Parathyroid adenoma (tissue), 2 donors: Measurements from ENCODE around the gene CUX1.

Experiments
- H2AFZ ChIP-seq: fragments of 300-600 bp; sonication (generic); one replicate; pipeline ENCODE4 v1.7.0; 2017; ENCODE audit warnings: antibody characterized with exemption, mild to moderate bottlenecking
- H3K27ac ChIP-seq: fragments of 300-600 bp; sonication (generic); one replicate; pipeline ENCODE4 v1.7.0; 2017
- H3K27me3 ChIP-seq: fragments of 300-600 bp; sonication (generic); one replicate; pipeline ENCODE4 v1.7.0; 2017; ENCODE audit warnings: low read length; ENCODE audit not compliant: control insufficient read depth, insufficient read depth
- H3K36me3 ChIP-seq: fragments of 300-600 bp; sonication (generic); one replicate; pipeline ENCODE4 v1.7.0; 2017; ENCODE audit warnings: low read length; ENCODE audit not compliant: control insufficient read depth, insufficient read depth
- H3K4me1 ChIP-seq: fragments of 300-600 bp; sonication (generic); one replicate; pipeline ENCODE4 v1.7.0; 2017; ENCODE audit warnings: control low read depth
- H3K4me2 ChIP-seq: fragments of 300-600 bp; sonication (generic); one replicate; pipeline ENCODE4 v1.7.0; 2017; ENCODE audit warnings: low read length
- H3K4me3 ChIP-seq: fragments of 300-600 bp; sonication (generic); one replicate; pipeline ENCODE4 v1.7.0; 2017; ENCODE audit warnings: low read depth, low read length
- H3K79me2 ChIP-seq: fragments of 300-600 bp; sonication (generic); one replicate; pipeline ENCODE4 v1.7.0; 2017; ENCODE audit warnings: control low read depth
- H3K9ac ChIP-seq: fragments of 300-600 bp; sonication (generic); one replicate; pipeline ENCODE4 v1.7.0; 2017; ENCODE audit warnings: mild to moderate bottlenecking
- H3K9me3 ChIP-seq: fragments of 300-600 bp; sonication (generic); one replicate; pipeline ENCODE4 v1.7.0; 2017; ENCODE audit warnings: low read length; ENCODE audit not compliant: control insufficient read depth
- CTCF ChIP-seq: fragments of 300-600 bp; sonication (generic); IDR thresholded peaks from one replicate; pipeline ENCODE4 v1.7.0; 2017; ENCODE audit warnings: antibody characterized with exemption, mild to moderate bottlenecking
- donor health status: primary hyperparathyroidism.

Gene CUX1

DNA sequence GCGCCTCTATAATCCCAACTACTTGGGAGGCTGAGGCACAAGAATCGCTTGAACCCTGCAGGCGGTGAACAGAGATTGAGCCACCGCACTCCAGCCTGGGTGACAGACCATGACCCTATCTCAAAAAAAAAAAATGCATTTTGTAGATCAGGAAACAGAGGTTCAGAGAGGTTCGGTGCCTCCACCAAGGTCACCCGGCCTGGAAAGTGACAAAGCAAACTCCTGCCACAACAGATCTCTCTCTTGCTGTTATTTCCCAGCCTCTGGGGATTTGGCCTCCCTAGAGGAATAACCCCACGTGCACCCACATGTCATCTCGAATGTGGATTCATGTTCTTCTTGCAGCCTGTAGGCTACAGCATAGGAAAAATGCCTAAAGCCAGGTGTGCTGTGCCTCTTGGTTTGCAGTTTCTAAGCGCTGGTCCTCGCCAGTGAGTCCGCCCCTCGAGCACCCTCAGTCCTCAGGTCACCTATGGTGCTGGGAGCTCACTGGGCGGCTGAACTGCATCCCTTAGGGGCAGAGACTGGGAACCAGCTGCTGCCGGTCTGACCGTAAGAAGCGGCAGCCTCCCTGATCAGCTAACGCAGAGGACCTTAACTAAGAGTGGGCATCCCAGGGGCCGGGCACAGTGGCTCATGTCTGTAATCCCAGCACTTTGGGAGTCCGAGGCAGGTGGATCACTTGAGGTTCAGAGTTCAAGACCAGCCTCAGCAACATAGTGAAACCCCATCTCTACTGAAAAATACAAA lies 417.6 kb downstream of the CUX1 start:
- Histone ChIP-seq H3K27me3 (no peaks in the 10 kb centered on the region), H3K4me1 (no peaks in the 10 kb centered on the region), H2AFZ (no peak overlapping the region), H3K4me3 (no peak overlapping the region), H3K27ac (no peak overlapping the region), H3K9me3 (no peaks in the 10 kb centered on the region), H3K9ac (no peak overlapping the region), H3K4me2 (no peak overlapping the region), H3K79me2 (peaks cover 5% of the 10 kb centered on the region), H3K36me3 (no peaks in the 10 kb centered on the region)
- TF ChIP-seq CTCF = no peak

- no peak for TF ChIP-seq CTCF
- no peak overlapping the region for H3K27ac ChIP-seq
Measured at GRCh38 chr7:102236102-102236501, 418.7 kb downstream of the CUX1 start.

DNA sequence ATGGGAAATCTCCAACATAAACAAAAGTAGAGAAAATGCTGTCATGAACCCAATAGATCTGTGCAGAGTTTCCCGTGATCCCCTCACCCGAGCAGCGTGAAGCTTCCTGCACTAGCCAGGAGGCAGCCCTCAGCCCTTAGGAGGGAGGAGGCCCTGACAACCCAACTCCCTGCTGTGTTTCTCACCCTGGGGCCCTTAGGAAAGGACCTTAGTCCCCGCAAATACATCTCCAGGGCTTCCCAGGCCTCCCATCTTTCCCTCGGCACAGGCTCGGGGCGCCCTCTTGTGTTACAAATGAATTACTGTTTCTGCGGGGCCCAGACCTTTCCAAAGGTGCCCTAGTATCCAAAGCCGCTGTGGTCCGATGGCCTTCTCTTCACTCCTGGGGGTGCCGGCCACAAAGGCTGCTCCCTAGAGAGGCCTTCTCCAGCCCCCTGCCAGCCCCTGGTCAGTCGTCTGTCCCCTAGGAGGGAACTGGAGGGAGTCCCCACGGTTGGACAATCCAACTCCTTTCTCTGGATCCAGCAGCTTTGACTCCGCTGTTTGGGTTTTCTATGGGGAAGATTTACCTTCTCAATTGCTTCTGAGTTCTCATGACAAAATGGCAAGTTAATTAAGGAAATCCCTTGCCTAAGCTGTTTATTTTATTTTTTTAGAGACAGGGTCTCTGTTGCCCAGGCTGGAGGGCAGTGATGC lies 419.3 kb downstream of the CUX1 start:
- Histone ChIP-seq H3K4me2 (no peak overlapping the region), H3K4me3 (no peak overlapping the region), H3K9me3 (no peaks in the 10 kb centered on the region), H3K36me3 (no peaks in the 10 kb centered on the region), H3K27ac (no peak overlapping the region), H3K27me3 (no peaks in the 10 kb centered on the region), H2AFZ (no peak overlapping the region), H3K9ac (no peak overlapping the region), H3K79me2 (peaks cover 5% of the 10 kb centered on the region), H3K4me1 (no peaks in the 10 kb centered on the region)
- peak; percentile 86 for TF ChIP-seq CTCF

More at GRCh38 chr7:102236102-102236501, 418.7 kb downstream of the CUX1 start:
- H3K4me2 ChIP-seq = no peak overlapping the region
- no peak overlapping the region for H3K9ac ChIP-seq
- no peaks in the 10 kb centered on the region for H3K4me1 ChIP-seq
- H3K36me3 ChIP-seq = no peaks in the 10 kb centered on the region
- H2AFZ ChIP-seq = no peak overlapping the region
- peaks cover 5% of the 10 kb centered on the region for H3K79me2 ChIP-seq
- H3K9me3 ChIP-seq = no peaks in the 10 kb centered on the region
- H3K27me3 ChIP-seq = no peaks in the 10 kb centered on the region
- H3K4me3 ChIP-seq = no peak overlapping the region

DNA sequence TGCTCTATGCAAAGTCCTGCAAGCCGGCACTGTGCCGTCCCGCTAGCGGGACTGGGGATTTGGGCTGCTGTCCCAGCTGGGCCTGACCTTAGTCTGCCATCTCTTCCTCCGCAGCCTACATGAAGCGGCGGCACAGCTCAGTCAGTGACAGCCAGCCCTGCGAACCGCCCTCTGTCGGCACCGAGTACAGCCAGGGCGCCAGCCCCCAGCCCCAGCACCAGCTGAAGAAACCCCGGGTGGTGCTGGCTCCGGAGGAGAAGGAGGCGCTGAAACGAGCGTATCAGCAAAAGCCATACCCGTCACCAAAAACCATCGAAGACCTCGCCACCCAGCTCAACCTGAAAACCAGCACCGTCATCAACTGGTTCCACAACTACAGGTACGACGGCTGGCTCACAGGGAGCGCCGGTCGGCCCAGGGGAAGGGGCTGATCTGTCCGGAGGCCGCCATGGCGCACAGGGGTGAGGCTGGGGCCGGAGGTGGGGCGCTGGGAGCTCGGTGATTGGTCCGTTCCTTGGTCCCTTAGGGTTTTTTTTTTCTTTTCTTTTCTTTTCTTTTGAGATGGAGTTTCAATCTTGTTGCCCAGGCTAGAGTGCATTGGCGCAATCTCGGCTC lies 421.9 kb downstream of the CUX1 start:
- Histone ChIP-seq H3K27ac (no peak overlapping the region), H3K4me3 (no peak overlapping the region), H3K4me1 (no peaks in the 10 kb centered on the region), H3K79me2 (peaks cover 5% of the 10 kb centered on the region), H3K4me2 (no peak overlapping the region), H3K36me3 (no peaks in the 10 kb centered on the region), H3K27me3 (no peaks in the 10 kb centered on the region), H3K9ac (no peak overlapping the region), H2AFZ (no peak overlapping the region), H3K9me3 (no peaks in the 10 kb centered on the region)
- TF ChIP-seq CTCF = no peak
